Mammary epithelial cell (primary cell): ENCODE measurements around the gene MYOZ3.

Experiments used
- EZH2 ChIP-seq: IDR thresholded peaks from 2 replicates; pipeline ENCODE4 v1.6.1; 2012; ENCODE audit warnings: low read length, inconsistent platforms, borderline replicate concordance
- TF ChIP-seq, protein P1 (sequence below), 2 donors: IDR thresholded peaks in 1 of 2; conservative IDR thresholded peaks in 1 of 2; 2 replicates each; pipeline ENCODE4 v1.5.1; 2011 to 2012; ENCODE audit warnings: inconsistent platforms in 2 of 2, low read length in 2 of 2, mild to moderate bottlenecking in 2 of 2, control low read depth in 1 of 2, low read depth in 1 of 2; ENCODE audit not compliant: insufficient read depth in 1 of 2; ENCODE audit errors: extremely low read depth in 1 of 2

DNA sequence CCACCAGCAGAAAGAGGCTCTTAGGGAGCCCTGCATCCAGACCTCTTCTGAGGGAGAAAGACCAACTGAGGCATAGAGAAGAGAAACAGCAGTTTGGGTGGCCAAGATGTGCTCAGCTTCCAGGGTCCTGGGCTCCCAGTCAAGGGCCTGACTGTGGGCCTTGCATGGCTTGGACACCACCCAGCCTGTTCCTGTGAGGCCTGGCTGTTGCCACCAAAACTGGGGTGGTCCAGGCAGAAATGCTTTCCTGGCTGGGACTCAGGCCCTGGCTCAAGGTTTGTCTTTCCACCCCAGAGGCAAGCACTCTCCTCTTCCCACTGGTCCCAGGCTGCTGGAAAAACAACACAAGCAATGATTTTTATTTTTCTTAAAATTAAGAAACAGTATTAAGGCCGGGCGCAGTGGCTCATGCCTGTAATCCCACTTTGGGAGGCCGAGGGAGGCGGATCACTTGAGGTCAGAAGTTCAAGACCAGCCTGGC, 13.3 kb downstream of the MYOZ3 start:
- no peak for TF ChIP-seq EZH2
- TF ChIP-seq, protein P1, sequence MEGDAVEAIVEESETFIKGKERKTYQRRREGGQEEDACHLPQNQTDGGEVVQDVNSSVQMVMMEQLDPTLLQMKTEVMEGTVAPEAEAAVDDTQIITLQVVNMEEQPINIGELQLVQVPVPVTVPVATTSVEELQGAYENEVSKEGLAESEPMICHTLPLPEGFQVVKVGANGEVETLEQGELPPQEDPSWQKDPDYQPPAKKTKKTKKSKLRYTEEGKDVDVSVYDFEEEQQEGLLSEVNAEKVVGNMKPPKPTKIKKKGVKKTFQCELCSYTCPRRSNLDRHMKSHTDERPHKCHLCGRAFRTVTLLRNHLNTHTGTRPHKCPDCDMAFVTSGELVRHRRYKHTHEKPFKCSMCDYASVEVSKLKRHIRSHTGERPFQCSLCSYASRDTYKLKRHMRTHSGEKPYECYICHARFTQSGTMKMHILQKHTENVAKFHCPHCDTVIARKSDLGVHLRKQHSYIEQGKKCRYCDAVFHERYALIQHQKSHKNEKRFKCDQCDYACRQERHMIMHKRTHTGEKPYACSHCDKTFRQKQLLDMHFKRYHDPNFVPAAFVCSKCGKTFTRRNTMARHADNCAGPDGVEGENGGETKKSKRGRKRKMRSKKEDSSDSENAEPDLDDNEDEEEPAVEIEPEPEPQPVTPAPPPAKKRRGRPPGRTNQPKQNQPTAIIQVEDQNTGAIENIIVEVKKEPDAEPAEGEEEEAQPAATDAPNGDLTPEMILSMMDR (conservative IDR thresholded peaks at IDR 0.05 in 1 of 2, IDR thresholded peaks at IDR 0.05 in 1 of 2; ENCODE audit: extremely low read depth in 1 of 2, insufficient read depth in 1 of 2, low read depth in 1 of 2, low read length in 2 of 2): no peak
